TTC549 (cell line): ENCODE results near the gene SLC1A7.

ENCODE experiments used
- FAIRE-seq: peaks from 2 replicates; lab custom pipeline; 2012; peaks lifted over from hg19 to GRCh38; lab: Jason Lieb, UNC

SLC1A7 gene

DNA sequence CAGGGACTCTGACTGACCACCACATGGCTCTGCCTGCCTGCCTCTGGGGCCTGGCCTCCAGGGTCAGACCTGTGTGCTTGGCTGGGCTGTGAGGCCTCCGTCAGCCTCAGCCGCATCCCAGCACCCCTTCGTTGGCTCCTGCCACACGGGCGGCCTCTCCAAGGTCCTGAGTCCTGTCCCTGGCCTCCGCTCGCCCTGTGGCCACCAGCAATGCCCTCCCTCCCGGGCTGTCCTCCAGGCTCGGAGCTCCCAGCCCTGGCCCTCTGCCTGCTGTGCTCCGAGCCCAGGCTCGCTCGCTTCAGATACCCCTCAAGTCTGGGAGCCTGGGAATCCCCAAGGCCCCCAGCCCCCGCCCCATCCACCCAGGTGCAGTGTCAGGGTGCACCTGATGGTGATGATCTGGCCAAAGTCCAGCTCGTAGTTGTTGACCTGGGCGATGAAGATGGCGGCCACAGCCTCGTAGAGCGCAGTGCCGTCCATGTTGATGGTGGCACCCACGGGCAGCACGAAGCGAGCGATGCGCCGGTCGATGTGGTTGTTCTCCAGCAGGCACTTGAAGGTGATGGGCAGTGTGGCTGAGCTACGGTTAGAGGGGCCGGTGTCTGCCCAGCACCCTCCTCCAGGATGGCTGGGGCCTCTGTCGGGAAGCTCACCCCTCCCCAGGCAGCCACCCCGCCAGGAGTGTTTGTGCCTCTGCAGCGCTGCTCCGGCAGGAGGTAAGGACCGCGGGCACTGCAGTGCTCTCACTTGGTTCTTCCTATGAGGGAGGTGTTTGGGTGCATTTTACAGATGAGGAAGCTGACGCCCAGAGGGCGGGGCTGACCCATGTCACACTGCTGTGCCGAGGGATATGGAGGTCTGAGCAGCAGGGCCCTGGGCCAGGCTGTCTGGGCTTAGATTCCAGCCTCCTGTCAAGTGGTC, 52.0 kb downstream of the SLC1A7 start:
- FAIRE-seq = no peak

DNA sequence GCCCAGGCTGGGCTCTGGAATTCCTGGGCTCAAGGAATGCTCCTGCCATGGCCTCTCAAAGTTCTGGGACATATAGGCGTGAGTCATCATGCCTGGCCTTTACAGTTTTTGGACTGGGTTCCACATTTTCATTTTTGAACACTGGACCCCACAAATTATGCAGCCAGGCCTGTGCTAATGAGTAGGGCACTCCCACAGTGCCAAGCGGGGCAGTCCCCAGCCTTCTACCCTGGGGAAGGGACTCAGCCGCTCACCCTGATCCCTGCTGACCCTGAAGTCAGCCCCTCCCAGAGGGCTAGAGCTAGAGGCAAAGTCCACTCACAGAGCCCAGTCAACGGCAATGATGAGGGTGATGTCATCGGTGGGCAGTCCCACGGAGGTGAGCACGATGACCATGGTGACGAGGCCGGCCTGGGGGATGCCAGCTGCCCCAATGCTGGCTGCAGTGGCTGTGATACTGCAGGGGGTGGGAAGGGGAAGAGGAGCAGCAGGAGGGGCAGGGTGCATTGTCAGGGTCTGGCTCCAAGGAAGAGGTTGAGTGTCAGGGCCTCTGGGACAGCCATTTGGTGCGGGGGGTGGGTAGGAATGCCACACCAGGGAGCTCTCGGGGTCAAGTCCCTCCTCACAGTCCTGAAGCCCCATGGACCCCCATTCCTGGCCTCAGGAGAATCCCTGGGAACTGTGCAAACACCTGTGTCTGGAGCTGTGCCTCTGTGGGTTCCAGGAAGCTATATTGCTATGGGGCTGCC, 52.8 kb downstream of the SLC1A7 start:
- no peak for FAIRE-seq

DNA sequence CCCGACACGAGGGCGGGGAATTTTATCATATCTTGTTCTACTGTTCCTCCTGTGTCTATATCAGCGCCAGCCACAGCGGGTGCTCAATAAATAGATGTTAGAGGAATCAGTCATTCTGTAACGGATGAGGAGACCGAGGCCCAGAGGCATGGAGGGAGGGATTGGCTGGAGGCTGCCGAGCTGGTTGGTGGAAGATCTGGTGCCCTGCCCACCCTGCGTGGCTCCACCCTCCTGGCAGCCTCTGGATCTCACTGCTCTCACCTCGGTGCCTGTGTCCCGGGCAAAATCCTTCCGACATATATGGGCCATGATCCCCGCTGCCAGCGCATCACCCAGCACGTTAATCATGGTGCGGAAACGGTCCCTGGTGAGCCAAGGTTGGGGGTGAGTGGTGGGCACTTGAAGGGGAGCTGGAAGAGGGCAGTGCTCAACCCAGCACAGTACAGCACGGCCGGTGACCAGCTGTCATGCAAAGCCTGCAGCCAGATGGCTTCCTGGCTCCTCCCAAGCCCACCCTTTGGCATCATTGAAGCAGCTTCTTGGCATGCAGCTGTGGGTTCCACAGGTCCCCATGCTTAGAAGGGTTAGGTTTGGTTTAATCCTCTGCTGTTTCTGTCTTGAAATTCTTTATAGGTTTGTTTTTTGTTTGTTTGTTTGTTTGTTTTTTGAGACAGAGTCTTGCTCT, 53.7 kb downstream of the SLC1A7 start:
- FAIRE-seq = no peak

DNA sequence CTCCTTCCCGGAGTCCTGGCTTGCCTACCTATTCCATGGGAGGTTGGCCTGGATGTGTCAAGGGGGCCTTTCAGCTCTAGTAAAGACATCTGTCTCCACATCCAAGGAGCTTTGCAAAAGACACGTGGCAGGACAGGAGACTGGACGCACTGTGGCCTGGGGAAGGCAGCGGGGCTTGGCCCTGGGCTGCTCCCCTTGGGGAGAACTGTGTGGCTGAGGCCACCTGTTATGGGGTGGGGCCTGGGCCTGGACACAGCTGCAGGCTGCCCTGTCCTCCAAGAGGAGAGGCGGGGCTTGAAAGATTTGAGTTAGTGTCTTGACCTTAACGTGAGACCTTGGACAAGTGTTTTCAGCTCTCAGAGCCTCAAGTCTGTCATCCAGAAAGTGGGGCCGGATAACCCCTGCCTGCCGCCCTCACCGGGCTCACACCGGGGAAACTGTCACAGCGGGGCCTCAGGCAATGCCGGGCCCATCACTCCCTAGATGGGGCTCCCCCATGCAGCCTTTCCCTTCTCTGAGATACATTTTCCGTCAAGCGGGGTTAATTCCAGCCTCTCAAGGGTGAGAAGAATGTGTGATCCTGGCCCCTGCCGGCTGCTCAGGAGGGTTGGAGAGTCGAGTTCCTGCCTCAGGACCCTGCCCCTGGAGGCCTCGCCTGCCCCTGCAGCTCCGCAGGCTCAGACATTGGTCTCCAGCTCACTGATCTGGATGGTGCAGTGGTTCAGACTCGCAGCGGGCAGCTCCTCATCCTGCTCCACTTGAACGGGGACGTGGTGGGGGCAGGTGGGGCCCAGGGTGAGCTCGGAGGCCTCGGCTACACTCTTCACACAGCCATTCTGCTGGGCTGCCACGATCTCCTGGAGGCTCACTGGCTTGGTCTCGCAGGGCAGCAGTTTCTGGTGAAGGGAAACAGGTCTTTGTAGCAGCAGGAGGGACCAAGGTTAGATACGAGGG, 54.8 kb downstream of the SLC1A7 start:
- no peak for FAIRE-seq

DNA sequence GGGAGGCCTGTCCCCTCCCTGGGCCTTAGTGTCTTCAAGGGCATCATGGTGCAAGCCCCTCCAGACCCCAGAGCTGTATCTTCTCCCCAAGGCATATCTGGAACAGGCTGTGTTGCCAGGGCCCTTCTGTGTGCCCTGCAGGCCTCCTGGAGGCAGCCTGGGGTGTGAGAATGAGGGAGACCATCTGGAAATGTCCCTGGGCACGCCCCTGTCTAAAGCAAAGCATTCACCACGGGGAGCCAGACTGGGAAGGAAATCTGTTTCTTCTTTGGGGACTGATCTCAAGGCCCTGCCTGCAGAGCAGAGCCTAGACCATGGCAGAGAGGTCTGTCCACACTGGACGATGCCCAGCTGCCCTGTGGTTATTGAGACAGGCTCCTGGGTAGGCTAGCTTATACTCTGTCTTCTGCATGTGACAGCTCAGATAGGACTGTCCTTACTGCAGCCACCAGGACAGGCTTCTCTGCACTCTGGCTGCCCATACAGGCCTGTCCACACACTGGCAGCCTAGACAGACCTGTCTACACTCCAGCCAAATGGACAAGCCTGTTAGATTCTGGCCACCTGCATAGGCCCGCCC, 55.9 kb downstream of the SLC1A7 start:
- no peak for FAIRE-seq

DNA sequence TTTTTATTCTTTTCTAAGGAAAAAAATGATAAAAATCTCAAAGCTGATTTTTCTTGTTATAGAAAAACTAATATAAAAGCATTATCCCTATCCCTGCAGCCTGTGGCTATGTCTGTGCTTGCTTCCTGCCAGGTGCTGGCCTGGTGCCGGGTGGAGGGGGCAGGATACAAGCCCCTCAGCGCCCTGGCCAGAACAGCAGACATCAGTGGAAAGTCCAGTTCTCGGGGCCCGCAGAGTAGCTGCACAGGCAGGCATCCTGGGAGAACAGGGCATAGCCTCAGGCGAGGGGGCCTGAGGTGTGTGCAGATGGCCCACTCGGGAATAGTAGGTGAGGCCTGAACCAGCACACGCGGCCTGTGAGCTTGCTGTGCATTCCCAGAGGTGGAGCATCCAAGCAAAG, 57.0 kb downstream of the SLC1A7 start:
- no peak for FAIRE-seq

DNA sequence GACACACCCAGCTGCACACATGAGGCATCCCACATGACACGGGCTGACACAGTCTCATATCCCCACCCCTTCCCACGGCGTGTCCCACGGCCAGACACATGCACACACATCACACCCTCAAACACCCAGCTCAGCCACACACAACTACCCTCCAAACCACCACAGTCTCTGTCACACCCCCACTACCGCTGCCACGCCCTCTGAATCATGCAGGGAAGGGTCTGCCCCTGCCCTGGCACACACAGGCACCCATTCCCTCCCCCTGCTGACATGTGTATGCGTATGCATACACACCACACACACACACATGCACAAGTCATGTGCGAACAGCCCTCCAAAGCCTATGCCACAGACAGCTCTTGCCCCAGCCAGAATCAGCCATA, 57.9 kb downstream of the SLC1A7 start:
- no peak for FAIRE-seq

DNA sequence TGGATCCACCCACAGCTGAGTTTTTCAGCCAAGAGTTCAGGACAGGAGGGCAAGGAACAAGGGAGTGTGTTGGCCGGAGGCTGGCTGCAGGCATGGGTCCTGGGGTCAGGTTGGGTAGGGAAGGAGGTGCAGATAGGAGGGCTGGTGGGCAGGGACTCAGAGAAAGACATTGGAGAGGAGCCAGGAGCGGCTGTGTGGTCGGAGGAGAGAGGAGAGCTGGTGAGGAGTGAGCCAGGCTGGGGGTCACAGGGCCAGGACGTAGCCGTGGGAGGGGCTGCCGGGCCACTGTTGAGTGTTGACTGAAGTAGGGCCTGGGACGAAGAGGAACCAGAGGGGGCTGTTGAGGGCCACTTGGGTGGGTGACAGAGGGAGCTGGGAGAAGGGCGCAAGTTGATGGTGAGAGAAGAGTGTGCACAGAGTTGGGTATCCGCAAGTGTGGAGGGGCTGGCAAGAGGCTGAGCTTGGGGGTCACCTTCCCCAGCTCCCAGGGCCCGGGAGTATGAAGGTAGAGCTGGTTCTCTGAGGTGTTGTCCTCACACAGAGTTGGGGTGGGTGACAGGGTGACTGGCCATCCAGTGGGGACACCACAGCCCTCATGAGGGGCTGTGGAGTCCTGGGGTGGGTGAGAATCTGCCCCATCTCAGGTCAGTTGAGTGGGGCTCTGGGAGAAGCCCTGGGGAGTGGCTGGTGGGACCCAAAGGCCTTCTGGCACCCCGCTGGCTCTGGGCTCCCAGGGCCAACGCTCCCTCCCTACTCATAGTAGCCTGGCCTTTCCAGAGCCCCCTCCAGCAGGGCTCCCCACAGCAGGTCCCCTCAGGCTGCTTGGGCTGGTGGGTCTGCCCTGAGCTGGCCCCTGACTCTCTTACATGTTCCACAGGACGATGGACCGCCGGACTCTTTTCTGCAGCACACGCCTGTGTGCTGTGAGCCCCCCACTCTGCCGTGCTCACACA, 58.5 kb downstream of the SLC1A7 start:
- no peak for FAIRE-seq

DNA sequence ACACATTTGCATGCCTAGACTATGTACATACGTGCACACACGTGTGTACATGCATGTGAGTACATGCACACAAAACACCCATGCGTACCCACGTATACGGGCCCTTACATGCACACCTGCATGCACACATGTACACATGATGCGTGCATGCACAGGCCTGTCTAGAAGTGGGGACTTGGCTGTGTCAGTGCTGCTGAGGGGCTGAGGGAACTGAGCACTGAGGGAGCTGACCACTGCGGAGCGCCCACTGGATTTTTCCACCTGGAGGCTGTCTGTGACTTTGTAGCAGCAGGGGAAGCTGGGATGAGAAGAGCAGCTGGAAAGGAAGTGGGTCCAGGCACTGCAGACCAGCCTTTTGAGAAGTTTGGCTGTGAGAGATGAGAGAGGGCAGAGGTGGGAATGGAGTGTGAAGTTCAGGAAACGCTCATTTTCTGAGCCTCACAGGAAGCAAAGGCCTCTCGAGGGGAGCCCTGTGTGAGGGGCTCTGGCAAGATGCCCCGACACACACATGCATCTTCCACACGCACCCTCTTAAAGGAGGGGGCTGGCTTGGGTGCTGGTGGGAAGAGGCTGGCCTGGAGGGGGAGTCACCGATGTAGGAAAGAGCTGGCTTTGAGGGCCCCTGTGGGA, 59.5 kb downstream of the SLC1A7 start:
- no peak for FAIRE-seq

DNA sequence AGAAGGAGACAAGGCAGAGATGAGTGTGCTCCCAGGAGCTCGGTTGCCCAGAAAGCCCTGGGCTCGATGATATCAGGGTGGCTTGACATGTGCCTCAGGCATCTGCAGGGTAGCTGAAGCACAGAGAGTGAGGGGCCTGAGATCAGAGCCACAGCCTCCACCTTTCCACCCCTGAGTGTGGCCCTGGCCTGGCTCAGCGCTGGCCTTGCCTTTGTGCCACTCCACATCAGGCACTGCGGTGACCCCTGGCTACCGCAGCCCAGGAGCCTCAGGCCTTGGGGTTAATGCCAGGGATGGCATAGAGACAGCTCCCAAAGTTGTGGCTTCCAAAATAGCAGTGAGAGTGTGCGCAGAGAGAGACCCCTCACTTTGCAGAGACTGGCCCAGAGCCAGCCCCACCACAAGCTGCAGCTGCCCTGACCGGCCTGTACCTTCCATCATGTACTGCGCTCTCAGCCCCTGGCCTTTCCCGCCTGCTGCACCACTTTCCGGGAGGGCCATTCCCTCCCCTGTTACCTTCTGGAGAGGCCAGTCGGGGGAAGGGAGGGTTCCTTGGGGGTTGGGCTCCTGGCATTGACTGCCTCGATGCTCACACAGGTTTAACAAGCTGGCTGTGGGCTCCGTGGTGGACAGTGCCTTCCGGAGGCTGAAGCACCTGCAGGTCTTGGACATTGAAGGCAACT, 60.9 kb downstream of the SLC1A7 start:
- no peak for FAIRE-seq

DNA sequence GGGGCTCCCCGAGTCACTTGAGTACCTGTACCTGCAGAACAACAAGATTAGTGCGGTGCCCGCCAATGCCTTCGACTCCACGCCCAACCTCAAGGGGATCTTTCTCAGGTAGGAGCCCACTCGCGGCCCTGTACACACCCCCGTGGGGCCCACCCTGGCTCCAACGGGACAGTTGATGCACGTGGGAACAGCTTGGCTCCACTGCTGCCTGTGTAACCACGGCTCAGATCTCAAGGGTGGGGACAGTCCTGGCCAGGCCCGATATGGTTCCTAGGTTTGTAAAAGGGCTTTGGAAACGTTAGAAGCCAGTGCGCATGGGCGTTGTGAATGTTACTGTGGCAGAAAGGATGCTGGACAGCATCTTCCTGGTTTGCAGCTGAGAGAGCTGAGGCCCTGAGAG, 61.7 kb downstream of the SLC1A7 start:
- no peak for FAIRE-seq

DNA sequence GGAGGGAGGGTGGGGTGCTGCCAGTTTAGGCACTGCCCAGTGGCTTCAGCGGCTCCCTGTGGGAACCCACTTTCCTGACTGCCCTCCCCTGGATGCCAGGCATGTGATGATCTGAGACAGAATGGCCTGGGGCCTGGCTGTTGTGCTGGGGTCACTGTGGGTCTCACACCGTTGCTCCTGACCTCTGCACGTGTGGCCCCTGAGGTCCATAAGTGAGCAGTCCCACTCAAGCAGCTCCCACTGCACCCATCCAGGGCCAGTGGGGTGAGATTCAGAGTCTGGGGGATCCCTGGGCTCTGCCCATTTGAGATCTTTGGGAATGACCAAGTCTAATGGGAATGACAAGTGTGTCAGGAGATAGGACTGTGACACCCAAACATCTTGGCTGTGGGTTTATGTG, 62.4 kb downstream of the SLC1A7 start:
- FAIRE-seq = no peak

DNA sequence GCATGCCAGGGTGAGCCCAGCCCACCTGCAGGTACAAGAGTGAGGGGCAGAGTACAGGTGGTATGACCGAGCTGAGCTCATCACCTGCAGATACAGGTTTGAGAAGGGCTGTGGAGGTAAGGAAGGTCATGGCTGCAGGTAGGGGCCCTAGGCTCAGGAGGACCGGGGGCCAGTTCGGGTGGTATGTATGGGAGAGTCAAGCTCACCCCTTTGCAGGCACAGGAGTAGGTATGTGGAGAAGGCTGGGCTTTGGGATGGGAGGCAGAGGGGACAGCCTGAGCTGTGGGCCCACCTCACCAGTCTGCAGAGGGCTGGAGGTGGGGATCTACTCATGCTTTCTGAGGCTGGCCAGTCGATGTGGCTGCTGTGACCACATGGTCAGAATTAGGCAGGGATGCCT, 63.2 kb downstream of the SLC1A7 start:
- no peak for FAIRE-seq

DNA sequence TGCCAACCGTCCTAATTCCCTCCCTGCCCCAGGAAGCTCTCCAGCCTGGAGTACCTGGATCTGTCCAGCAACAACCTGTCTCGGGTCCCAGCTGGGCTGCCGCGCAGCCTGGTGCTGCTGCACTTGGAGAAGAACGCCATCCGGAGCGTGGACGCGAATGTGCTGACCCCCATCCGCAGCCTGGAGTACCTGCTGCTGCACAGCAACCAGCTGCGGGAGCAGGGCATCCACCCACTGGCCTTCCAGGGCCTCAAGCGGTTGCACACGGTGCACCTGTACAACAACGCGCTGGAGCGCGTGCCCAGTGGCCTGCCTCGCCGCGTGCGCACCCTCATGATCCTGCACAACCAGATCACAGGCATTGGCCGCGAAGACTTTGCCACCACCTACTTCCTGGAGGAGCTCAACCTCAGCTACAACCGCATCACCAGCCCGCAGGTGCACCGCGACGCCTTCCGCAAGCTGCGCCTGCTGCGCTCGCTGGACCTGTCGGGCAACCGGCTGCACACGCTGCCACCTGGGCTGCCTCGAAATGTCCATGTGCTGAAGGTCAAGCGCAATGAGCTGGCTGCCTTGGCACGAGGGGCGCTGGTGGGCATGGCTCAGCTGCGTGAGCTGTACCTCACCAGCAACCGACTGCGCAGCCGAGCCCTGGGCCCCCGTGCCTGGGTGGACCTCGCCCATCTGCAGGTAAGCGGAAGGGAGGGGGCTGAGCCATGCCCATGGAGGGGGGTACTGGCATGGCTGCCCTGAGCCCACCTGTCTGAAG, 63.9 kb downstream of the SLC1A7 start:
- FAIRE-seq = no peak

DNA sequence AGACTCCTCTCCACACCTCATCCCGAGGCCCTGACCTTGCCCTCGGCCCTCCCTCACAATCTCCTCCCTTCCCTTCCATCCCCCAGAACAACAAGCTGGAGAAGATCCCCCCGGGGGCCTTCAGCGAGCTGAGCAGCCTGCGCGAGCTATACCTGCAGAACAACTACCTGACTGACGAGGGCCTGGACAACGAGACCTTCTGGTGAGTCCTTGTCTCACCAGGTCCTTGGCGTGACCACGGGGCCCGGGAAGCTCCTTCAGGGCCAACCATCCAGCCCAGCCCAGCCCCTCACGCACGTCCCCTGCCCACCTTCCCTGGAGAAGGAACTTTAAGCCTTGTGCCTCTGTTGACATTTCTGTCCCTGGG, 64.9 kb downstream of the SLC1A7 start:
- FAIRE-seq = no peak

DNA sequence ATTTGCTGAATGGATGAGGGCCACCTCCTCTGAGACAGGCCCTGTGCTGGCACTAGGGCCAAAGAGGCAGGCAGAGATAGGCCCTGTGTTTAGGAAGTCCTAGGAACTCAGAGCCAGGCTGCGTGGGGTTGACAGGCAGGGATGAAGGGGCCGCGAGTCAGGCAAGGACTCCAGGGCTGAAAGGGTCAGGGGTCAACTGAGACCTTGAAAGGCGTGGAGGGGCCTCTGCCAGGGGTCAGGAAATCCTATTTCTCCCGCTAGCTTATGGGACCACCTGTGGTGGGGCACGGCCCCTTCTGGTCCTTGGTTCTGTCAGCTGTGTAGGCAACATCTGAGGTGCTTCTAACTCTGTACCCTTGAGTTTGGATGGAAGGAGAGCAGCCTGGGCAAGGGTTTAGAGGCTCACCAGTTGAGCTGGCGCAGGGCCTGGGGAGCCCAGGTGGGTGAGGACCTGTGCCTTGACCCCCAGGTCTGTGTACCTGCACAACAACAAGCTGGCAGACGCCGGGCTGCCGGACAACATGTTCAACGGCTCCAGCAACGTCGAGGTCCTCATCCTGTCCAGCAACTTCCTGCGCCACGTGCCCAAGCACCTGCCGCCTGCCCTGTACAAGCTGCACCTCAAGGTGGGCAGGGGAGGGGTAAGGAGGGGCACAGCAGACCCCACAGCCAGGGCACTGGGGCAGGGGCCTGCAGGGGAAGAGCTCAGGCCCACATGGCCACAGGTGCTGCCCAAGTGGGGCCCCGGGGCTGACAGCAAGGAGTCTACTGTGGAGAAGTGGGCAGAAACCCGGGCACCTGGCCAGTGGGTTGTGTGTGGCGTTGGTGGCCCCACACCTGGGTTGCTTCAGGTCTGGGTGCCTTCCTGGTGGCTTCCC, 65.5 kb downstream of the SLC1A7 start:
- no peak for FAIRE-seq

DNA sequence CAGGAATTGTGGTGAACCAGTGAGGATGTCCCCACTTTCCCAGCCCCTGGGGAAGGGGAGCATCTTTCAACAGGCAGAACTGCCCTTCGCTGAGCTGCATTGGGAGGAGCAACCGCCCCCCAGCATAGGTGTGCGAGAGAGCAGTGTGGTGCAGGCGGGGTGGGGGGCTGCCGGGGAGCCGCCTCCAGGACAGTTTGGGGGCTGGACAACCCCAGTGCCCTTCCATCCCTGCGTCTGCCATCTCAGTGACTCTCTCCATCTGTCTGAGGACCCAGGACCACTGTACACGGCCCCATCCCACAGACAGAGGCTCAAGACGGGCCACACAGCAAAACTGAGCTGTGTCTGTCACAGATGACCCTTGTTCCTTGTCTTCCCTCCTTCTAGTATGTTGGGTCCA, 66.3 kb downstream of the SLC1A7 start:
- no peak for FAIRE-seq

DNA sequence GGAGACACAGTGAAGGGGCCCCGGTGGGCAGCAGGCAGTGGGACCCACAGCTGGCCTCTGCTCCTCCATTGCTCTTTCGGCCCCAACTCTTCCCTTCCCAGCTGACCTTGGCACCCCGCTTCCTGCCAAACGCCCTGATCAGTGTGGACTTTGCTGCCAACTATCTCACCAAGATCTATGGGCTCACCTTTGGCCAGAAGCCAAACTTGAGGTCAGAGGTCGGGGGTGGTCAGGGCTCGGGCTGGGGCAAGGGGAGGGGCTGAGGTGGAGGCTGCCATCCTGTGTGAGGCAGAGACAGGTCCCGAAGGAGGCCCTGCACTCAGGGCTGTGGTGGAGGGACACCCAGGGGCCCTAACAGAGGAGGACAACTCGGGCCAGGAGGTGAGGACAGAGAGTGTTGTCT, 66.7 kb downstream of the SLC1A7 start:
- no peak for FAIRE-seq
